GM20000 (cell line): ENCODE measurements around the gene CLNK.

Experiments used
- DNase-seq: peaks from one replicate; pipeline ENCODE4 v3.0.0; 2012; ENCODE audit warnings: low spot score
- CTCF ChIP-seq: IDR thresholded peaks from 2 replicates; pipeline ENCODE4 v1.5.1; 2012; ENCODE audit warnings: mild to moderate bottlenecking, control low read depth; ENCODE audit errors: extremely low read depth, missing control alignments

CLNK gene

DNA sequence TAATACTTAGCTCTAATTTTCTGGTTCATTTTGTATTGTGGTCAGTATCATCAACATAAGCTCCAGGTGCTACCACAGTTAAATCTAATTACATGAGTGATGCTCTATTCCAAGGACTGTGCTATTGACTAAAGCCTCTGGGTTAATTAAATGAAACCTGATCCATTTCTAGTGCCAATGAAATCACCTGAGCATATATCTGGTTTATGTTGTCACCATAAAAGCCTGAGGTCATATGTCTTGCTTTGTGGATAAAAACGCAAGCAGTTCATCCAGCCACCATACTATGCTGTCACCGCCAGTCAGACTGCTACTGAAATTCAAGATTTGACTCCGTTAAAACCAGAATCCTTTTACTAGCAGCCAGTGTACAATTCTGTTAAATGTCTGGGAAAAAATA lies 163.1 kb downstream of the CLNK start:
- TF ChIP-seq CTCF = no peak

DNA sequence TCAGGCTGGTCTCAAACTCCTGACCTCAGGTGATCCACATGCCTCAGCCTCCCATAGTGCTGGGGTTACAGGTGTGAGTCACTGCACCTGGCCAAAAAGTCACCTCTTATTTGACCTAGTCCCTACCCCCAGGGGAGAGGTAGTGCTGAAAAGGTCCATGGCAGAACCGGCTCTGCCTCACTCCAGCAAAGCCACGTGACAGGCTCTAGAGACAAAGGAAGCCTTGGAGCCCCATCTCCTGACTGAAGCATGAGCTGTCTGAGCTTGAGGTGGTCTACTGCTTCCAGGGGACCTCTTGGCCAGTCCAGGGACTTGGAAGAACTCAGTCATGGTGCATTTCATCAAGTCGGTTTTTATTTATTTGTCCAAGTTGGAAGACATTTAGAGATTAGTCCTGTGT lies 174.8 kb downstream of the CLNK start:
- no peak for TF ChIP-seq CTCF
- no peak for DNase-seq

More for the DNA sequence above, 163.1 kb downstream of the CLNK start:
- no peak for DNase-seq

DNA sequence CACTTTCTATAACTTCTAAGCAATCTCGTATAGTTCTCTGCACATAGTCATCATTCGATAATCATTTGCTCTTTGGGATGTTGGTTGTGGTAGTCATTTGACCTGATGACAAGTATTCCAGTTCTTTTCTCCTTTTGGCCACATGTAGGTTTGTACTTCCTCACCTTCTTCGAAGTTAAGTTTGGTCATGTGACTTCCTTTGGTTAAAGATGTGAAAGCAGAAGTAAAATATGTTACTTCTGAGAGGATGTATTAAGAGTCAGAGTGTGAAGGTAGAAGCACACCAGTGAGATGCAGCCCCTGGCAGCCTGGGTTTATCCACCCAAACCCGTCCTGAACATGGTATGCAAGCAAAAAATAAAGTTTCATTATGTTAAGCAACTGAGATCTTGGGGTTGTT lies 178.5 kb downstream of the CLNK start:
- no peak for DNase-seq

DNA sequence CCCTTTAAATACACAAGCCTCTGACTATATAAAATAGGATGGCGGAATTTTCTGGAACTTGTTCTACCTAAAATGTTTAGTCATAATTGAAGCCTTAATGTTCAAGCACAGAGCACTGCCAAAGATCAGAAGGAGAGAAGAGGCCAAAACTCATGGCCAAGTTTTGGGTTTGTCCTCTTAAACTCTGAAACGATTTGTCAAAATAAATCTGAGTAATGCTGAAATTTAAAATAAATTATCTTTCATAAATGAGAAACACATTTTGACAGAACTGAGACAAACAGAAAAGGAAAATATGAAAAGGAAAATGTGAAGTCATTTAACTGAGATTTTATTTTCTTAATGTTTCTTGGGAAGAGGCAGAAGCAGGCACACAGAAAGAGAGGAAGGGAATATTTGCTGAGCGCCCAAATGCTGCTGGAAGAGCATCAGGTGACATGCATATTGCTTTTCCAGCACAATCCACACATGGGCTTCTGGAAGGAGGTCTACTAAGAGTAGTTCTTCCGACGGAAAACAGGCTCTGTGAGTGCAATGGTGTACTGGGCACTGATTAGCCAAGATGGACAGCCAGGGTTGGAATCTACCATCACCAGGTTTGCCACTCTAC lies 179.9 kb downstream of the CLNK start:
- TF ChIP-seq CTCF = no peak
- no peak for DNase-seq

More for the DNA sequence above, 178.5 kb downstream of the CLNK start:
- no peak for TF ChIP-seq CTCF

DNA sequence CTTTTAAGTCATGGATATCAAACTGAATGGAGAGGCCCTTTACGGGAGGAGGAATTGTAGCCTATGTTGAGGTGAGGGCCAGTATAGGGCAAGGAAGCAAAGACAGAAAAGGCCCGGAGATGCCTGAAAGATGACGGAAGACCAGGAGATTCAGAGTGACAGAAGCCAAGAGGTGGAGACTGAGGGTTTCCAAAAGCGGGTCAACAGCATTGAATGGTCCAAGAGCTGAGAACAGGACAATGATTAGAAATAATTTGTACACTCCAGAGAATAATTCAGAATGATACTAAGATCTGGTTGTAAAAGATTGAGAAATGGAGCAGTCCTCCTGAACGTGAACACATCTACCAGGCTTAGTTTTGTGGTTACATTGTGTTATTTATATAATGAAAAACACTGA lies 181.9 kb downstream of the CLNK start:
- DNase-seq = no peak
- no peak for TF ChIP-seq CTCF

- no peak for DNase-seq
- no peak for TF ChIP-seq CTCF
Measured at GRCh38 chr4:10500776-10501175, 183.8 kb downstream of the CLNK start.

- DNase-seq = no peak
- no peak for TF ChIP-seq CTCF
Measured at GRCh38 chr4:10496200-10496599, 188.4 kb downstream of the CLNK start.
